T-helper 1 cell treated with Interleukin-12 subunit alpha and Interleukin-12 subunit beta and Interleukin-4 antibody, amounts not matched to agents 30 μg/mL and 1 μg/mL, for 36 hours (primary cell): ENCODE results near the gene F7.
"Not testable (repeated sequence)": the region's sequence is repeated elsewhere in the genome, so short reads cannot be mapped to it uniquely, and the experiment has no call there.

ENCODE experiments used
- H3K27ac Mint-ChIP-seq: one replicate; pipeline ENCODE4 v1.8.0; 2021; ENCODE audit warnings: mild to moderate bottlenecking, mixed read lengths
- H3K27me3 Mint-ChIP-seq: one replicate; pipeline ENCODE4 v1.8.0; 2021; ENCODE audit warnings: low read depth, mixed read lengths
- H3K36me3 Mint-ChIP-seq: one replicate; pipeline ENCODE4 v1.8.0; 2021; ENCODE audit warnings: low read depth, mixed read lengths
- H3K4me1 Mint-ChIP-seq: one replicate; pipeline ENCODE4 v1.8.0; 2021; ENCODE audit warnings: low read depth, mixed read lengths
- H3K4me3 Mint-ChIP-seq: one replicate; pipeline ENCODE4 v1.8.0; 2021; ENCODE audit warnings: mild to moderate bottlenecking, moderate library complexity, mixed read lengths
- H3K9me3 Mint-ChIP-seq: one replicate; pipeline ENCODE4 v1.8.0; 2021; ENCODE audit warnings: mixed read lengths

The F7 gene

GRCh38 chr13:113158946-113159345 lies 53.4 kb downstream of the F7 start:
- Mint-ChIP-seq H3K27me3 (peaks cover 25% of the 10 kb centered on the region), H3K36me3 (peaks cover 19% of the 10 kb centered on the region), H3K27ac (no peak overlapping the region), H3K4me1 (peaks cover 16% of the 10 kb centered on the region), H3K4me3 (no peak overlapping the region), H3K9me3 (peaks cover 21% of the 10 kb centered on the region)

- Mint-ChIP-seq H3K36me3 (peaks cover 19% of the 10 kb centered on the region), H3K4me1 (peaks cover 16% of the 10 kb centered on the region), H3K4me3 (no peak overlapping the region)
These were observed 54.1 kb downstream of the F7 start for GRCh38 chr13:113159701-113160100.

GRCh38 chr13:113160983-113161382 lies 55.4 kb downstream of the F7 start:
- Mint-ChIP-seq H3K27me3 (peaks cover 12% of the 10 kb centered on the region), H3K4me1 (peaks cover 13% of the 10 kb centered on the region), H3K4me3 (peak overlapping the region; percentile 78), H3K9me3 (peaks cover 8% of the 10 kb centered on the region), H3K36me3 (peaks cover 9% of the 10 kb centered on the region), H3K27ac (peak overlapping the region; percentile 67)

More at GRCh38 chr13:113159701-113160100, 54.1 kb downstream of the F7 start:
- Mint-ChIP-seq H3K27ac (no peak overlapping the region), H3K9me3 (peaks cover 21% of the 10 kb centered on the region), H3K27me3 (peaks cover 25% of the 10 kb centered on the region)

- H3K4me1 Mint-ChIP-seq: peaks cover 13% of the 10 kb centered on the region
- peaks cover 9% of the 10 kb centered on the region for H3K36me3 Mint-ChIP-seq
- peak overlapping the region; percentile 67 for H3K27ac Mint-ChIP-seq
- peaks cover 8% of the 10 kb centered on the region for H3K9me3 Mint-ChIP-seq
- H3K27me3 Mint-ChIP-seq: peaks cover 12% of the 10 kb centered on the region
- peak overlapping the region; percentile 78 for H3K4me3 Mint-ChIP-seq
These were observed 55.8 kb downstream of the F7 start for GRCh38 chr13:113161433-113161832.

- not testable (repeated sequence) for H3K4me3 Mint-ChIP-seq, H3K9me3 Mint-ChIP-seq, H3K27ac Mint-ChIP-seq, H3K36me3 Mint-ChIP-seq
- Mint-ChIP-seq H3K4me1 (peaks cover 13% of the 10 kb centered on the region), H3K27me3 (peaks cover 12% of the 10 kb centered on the region)
These were observed 56.4 kb downstream of the F7 start for GRCh38 chr13:113161975-113162374.

GRCh38 chr13:113162783-113163685 lies 57.4 kb downstream of the F7 start:
- Mint-ChIP-seq H3K27me3 (peaks cover 3% of the 10 kb centered on the region), H3K4me1 (peaks cover 13% of the 10 kb centered on the region), H3K9me3 (no peaks in the 10 kb centered on the region), H3K36me3 (peaks cover 5% of the 10 kb centered on the region), H3K4me3 (peak overlapping the region; percentile 25), H3K27ac (peak overlapping the region; percentile 76)

GRCh38 chr13:113164492-113164891 lies 58.9 kb downstream of the F7 start:
- peaks cover 13% of the 10 kb centered on the region for H3K4me1 Mint-ChIP-seq
- H3K9me3 Mint-ChIP-seq: no peaks in the 10 kb centered on the region
- H3K36me3 Mint-ChIP-seq: peaks cover 15% of the 10 kb centered on the region
- H3K27ac Mint-ChIP-seq: no peak overlapping the region
- peak overlapping the region; percentile 43 for H3K4me3 Mint-ChIP-seq
- no peaks in the 10 kb centered on the region for H3K27me3 Mint-ChIP-seq

GRCh38 chr13:113166266-113166665 lies 60.7 kb downstream of the F7 start:
- Mint-ChIP-seq H3K27ac (peak overlapping the region; percentile 50), H3K36me3 (peaks cover 24% of the 10 kb centered on the region), H3K27me3 (no peaks in the 10 kb centered on the region), H3K4me3 (no peak overlapping the region), H3K9me3 (no peaks in the 10 kb centered on the region), H3K4me1 (peaks cover 11% of the 10 kb centered on the region)

- Mint-ChIP-seq H3K4me1 (peaks cover 11% of the 10 kb centered on the region), H3K27me3 (no peaks in the 10 kb centered on the region), H3K9me3 (no peaks in the 10 kb centered on the region), H3K27ac (no peak overlapping the region), H3K4me3 (no peak overlapping the region), H3K36me3 (peaks cover 28% of the 10 kb centered on the region)
These were observed 61.1 kb downstream of the F7 start for GRCh38 chr13:113166681-113167080.

- peaks cover 30% of the 10 kb centered on the region for H3K36me3 Mint-ChIP-seq
- no peaks in the 10 kb centered on the region for H3K27me3 Mint-ChIP-seq
- no peaks in the 10 kb centered on the region for H3K9me3 Mint-ChIP-seq
- no peak overlapping the region for H3K4me3 Mint-ChIP-seq
- peaks cover 11% of the 10 kb centered on the region for H3K4me1 Mint-ChIP-seq
- H3K27ac Mint-ChIP-seq: no peak overlapping the region
These were observed 61.6 kb downstream of the F7 start for GRCh38 chr13:113167155-113167554.

GRCh38 chr13:113167575-113167974 lies 62.0 kb downstream of the F7 start:
- Mint-ChIP-seq H3K9me3 (no peaks in the 10 kb centered on the region), H3K4me1 (peaks cover 11% of the 10 kb centered on the region), H3K27ac (no peak overlapping the region), H3K27me3 (no peaks in the 10 kb centered on the region), H3K4me3 (no peak overlapping the region), H3K36me3 (peaks cover 34% of the 10 kb centered on the region)

GRCh38 chr13:113168211-113168610 lies 62.6 kb downstream of the F7 start:
- H3K4me3 Mint-ChIP-seq: no peak overlapping the region
- H3K4me1 Mint-ChIP-seq: peaks cover 14% of the 10 kb centered on the region
- no peaks in the 10 kb centered on the region for H3K9me3 Mint-ChIP-seq
- H3K36me3 Mint-ChIP-seq: peaks cover 37% of the 10 kb centered on the region
- no peak overlapping the region for H3K27ac Mint-ChIP-seq
- no peaks in the 10 kb centered on the region for H3K27me3 Mint-ChIP-seq

- Mint-ChIP-seq H3K9me3 (no peaks in the 10 kb centered on the region), H3K4me1 (peaks cover 14% of the 10 kb centered on the region), H3K27me3 (no peaks in the 10 kb centered on the region), H3K4me3 (no peak overlapping the region), H3K27ac (no peak overlapping the region), H3K36me3 (peaks cover 40% of the 10 kb centered on the region)
These were observed 64.0 kb downstream of the F7 start for GRCh38 chr13:113169277-113170272.
